Neural cell (in vitro differentiated cells): Measurements from ENCODE around the gene VBP1. TPM values are rescaled to one million over a fixed set of nuclear protein-coding genes. Genes with fewer than 3 reads are reported as not detected.

Source experiments
- H2AFZ ChIP-seq: fragments of 200-600, 300-800 bp; sonication (generic), shearing (Covaris generic); 2 replicates; pipeline ENCODE4 v1.6.0; 2014; ENCODE audit warnings: low read depth, mild to moderate bottlenecking, antibody characterized with exemption, low read length, moderate library complexity
- H3F3A ChIP-seq: fragments of 200-600 bp; shearing (Covaris generic); 2 replicates; pipeline ENCODE4 v1.6.1; 2016; ENCODE audit warnings: mild to moderate bottlenecking, moderate library complexity, mixed read lengths, antibody characterized with exemption, low read length; ENCODE audit not compliant: insufficient read depth, poor library complexity, severe bottlenecking
- H3K27ac ChIP-seq: fragments of 200-600, 300-800 bp; sonication (generic), shearing (Covaris generic); 2 replicates; pipeline ENCODE4 v1.5.1; 2014; ENCODE audit warnings: mild to moderate bottlenecking, low read length, moderate library complexity
- H3K27me3 ChIP-seq: fragments of 300-800, 200-600 bp; sonication (generic), shearing (Covaris generic); 2 replicates; pipeline ENCODE4 v1.6.0; 2014; ENCODE audit warnings: mild to moderate bottlenecking, low read depth, low read length, moderate library complexity; ENCODE audit not compliant: insufficient read depth
- H3K36me3 ChIP-seq: fragments of 300-800, 200-600 bp; sonication (generic), shearing (Covaris generic); 2 replicates; pipeline ENCODE4 v1.5.1; 2014; ENCODE audit warnings: mild to moderate bottlenecking, antibody characterized with exemption, low read length, moderate library complexity; ENCODE audit not compliant: insufficient read depth
- H3K4me2 ChIP-seq: fragments of 300-800, 200-600 bp; sonication (generic), shearing (Covaris generic); 2 replicates; pipeline ENCODE4 v1.6.0; 2014; ENCODE audit warnings: mild to moderate bottlenecking, low read length
- H3K4me3 ChIP-seq: fragments of 300-800, 200-600 bp; sonication (generic), shearing (Covaris generic); 2 replicates; pipeline ENCODE4 v1.5.1; 2014; ENCODE audit warnings: mild to moderate bottlenecking, low read length, moderate library complexity
- H3K79me2 ChIP-seq: fragments of 200-600 bp; shearing (Covaris generic); replicated peaks from 2 replicates; pipeline ENCODE4 v1.6.0; 2014; ENCODE audit warnings: mild to moderate bottlenecking, low read length, moderate library complexity; ENCODE audit not compliant: insufficient read depth
- H3K9ac ChIP-seq: fragments of 300-800, 200-600 bp; sonication (generic), shearing (Covaris generic); 2 replicates; pipeline ENCODE4 v1.6.1; 2016; ENCODE audit warnings: mild to moderate bottlenecking, low read length, mixed read lengths
- H3K9me2 ChIP-seq: fragments of 200-600 bp; shearing (Covaris generic); 2 replicates; pipeline ENCODE4 v1.6.1; 2016; ENCODE audit warnings: mild to moderate bottlenecking, low read length, mixed read lengths; ENCODE audit not compliant: insufficient read depth
- H3K9me3 ChIP-seq: fragments of 200-600, 300-800 bp; sonication (generic), shearing (Covaris generic); 2 replicates; pipeline ENCODE4 v1.6.1; 2016; ENCODE audit warnings: mild to moderate bottlenecking, mixed run types, low read length, moderate library complexity, mixed read lengths
- H4K20me1 ChIP-seq: fragments of 200-600 bp; shearing (Covaris generic); 2 replicates; pipeline ENCODE4 v1.6.1; 2016; ENCODE audit warnings: mild to moderate bottlenecking, mixed run types; ENCODE audit not compliant: insufficient read depth
- CTCF ChIP-seq: fragments of 450-650 bp; IDR thresholded peaks from 2 replicates; pipeline ENCODE4 v1.5.1; 2014; ENCODE audit warnings: antibody characterized with exemption, mild to moderate bottlenecking, moderate library complexity; ENCODE audit not compliant: poor library complexity, severe bottlenecking
- EP300 ChIP-seq: fragments of 450-650 bp; conservative IDR thresholded peaks from 2 replicates; pipeline ENCODE4 v1.6.1; 2014; ENCODE audit warnings: antibody characterized with exemption, mild to moderate bottlenecking, moderate library complexity; ENCODE audit not compliant: poor library complexity, severe bottlenecking
- EZH2 ChIP-seq: fragments of 200-600, 300-800 bp; shearing (Covaris generic), sonication (generic); IDR thresholded peaks from 2 replicates; pipeline ENCODE4 v1.6.1; 2014; ENCODE audit warnings: antibody characterized with exemption, low read length, borderline replicate concordance, mild to moderate bottlenecking; ENCODE audit not compliant: insufficient read depth, poor library complexity, severe bottlenecking
- MXI1 ChIP-seq: fragments of 450-650 bp; conservative IDR thresholded peaks from 2 replicates; pipeline ENCODE4 v1.6.1; 2014; ENCODE audit warnings: antibody characterized with exemption, mild to moderate bottlenecking; ENCODE audit not compliant: poor library complexity, severe bottlenecking
- POLR2AphosphoS5 ChIP-seq: IDR thresholded peaks from 2 replicates; pipeline ENCODE4 v1.6.1; 2012
- RAD21 ChIP-seq: fragments of 450-650 bp; conservative IDR thresholded peaks from 2 replicates; pipeline ENCODE4 v1.6.1; 2014; ENCODE audit warnings: antibody characterized with exemption, mild to moderate bottlenecking, moderate library complexity
- REST ChIP-seq: IDR thresholded peaks from 2 replicates; pipeline ENCODE4 v1.6.1; 2012; ENCODE audit warnings: borderline replicate concordance
- SMC3 ChIP-seq: fragments of 450-650 bp; conservative IDR thresholded peaks from 2 replicates; pipeline ENCODE4 v1.6.1; 2014; ENCODE audit warnings: antibody characterized with exemption, mild to moderate bottlenecking, moderate library complexity; ENCODE audit not compliant: poor library complexity
- TAF1 ChIP-seq: IDR thresholded peaks from 2 replicates; pipeline ENCODE4 v1.6.1; 2012; ENCODE audit warnings: low read depth
- polyA plus RNA-seq: library from polyadenylated mRNA; depleted of rRNA; stranded (reverse); fragments of >200 nt; gene quantifications from 2 replicates; pipeline ENCODE4 v1.2.3, GENCODE V29; 2014

Gene VBP1
- polyA plus RNA-seq, 1 donor from 2014 or later = 369 TPM

- Histone ChIP-seq H3F3A (no peaks in the 10 kb centered on the region), H3K9ac (no peak overlapping the region)
- TF ChIP-seq REST = no peak
- no peak for TF ChIP-seq SMC3
- TF ChIP-seq MXI1 = no peak
- TF ChIP-seq EZH2 = no peak
- no peak for TF ChIP-seq TAF1
- TF ChIP-seq CTCF = no peak
- TF ChIP-seq POLR2AphosphoS5 = no peak
- no peak for TF ChIP-seq EP300
- TF ChIP-seq RAD21 = no peak
Measured at GRCh38 chrX:155247497-155247896, 31.2 kb downstream of the VBP1 start.

GRCh38 chrX:155251391-155251790, 35.1 kb downstream of the VBP1 start:
- no peak overlapping the region for H3K27ac ChIP-seq
- H3F3A ChIP-seq = no peaks in the 10 kb centered on the region
- TF ChIP-seq CTCF (no peak), EZH2 (no peak), POLR2AphosphoS5 (no peak), REST (no peak), MXI1 (no peak), SMC3 (no peak), RAD21 (no peak), TAF1 (no peak), EP300 (no peak)
- no peak overlapping the region for H3K9ac ChIP-seq
- no peaks in the 10 kb centered on the region for H3K36me3 ChIP-seq
- no peak overlapping the region for H3K4me3 ChIP-seq
- H3K9me3 ChIP-seq = no peaks in the 10 kb centered on the region
- no peak overlapping the region for H2AFZ ChIP-seq
- H3K9me2 ChIP-seq = no peaks in the 10 kb centered on the region
- no peaks in the 10 kb centered on the region for H3K79me2 ChIP-seq
- H4K20me1 ChIP-seq = no peaks in the 10 kb centered on the region
- no peaks in the 10 kb centered on the region for H3K27me3 ChIP-seq
- no peak overlapping the region for H3K4me2 ChIP-seq

More at GRCh38 chrX:155247497-155247896, 31.2 kb downstream of the VBP1 start:
- H3K27ac ChIP-seq = no peak overlapping the region
- H3K4me2 ChIP-seq = no peak overlapping the region
- no peaks in the 10 kb centered on the region for H3K79me2 ChIP-seq
- H4K20me1 ChIP-seq = no peaks in the 10 kb centered on the region
- H2AFZ ChIP-seq = no peak overlapping the region
- no peaks in the 10 kb centered on the region for H3K27me3 ChIP-seq
- H3K9me2 ChIP-seq = no peaks in the 10 kb centered on the region
- H3K36me3 ChIP-seq = no peaks in the 10 kb centered on the region
- no peaks in the 10 kb centered on the region for H3K9me3 ChIP-seq
- H3K4me3 ChIP-seq = no peak overlapping the region
